Liver (tissue), 9 donors: ENCODE data around the gene CARD16. TPM values are rescaled to one million over a fixed set of nuclear protein-coding genes. Genes with fewer than 3 reads are reported as not detected.
A peak's percentile ranks its signal among the peaks of the same experiment; 100 is the strongest.
"Not testable (repeated sequence)": the region's sequence is repeated elsewhere in the genome, so short reads cannot be mapped to it uniquely, and the experiment has no call there.

Experiments used
- DNase-seq: peaks from one replicate; pipeline ENCODE4 v3.0.0-alpha.2; 2017; ENCODE audit warnings: low spot score
- H3K27ac ChIP-seq, 2 donors: one replicate each; pipeline ENCODE4 v1.7.0; 2013; ENCODE audit warnings: inconsistent platforms in 2 of 2, low read length in 2 of 2, control low read depth in 1 of 2, low read depth in 1 of 2, mild to moderate bottlenecking in 1 of 2
- H3K27me3 ChIP-seq, 4 donors: one replicate each; pipeline versions ENCODE4 v1.6.1 to v1.7.0; 2013; ENCODE audit warnings: low read length in 3 of 4, inconsistent platforms in 1 of 4, mild to moderate bottlenecking in 1 of 4, moderate library complexity in 1 of 4; ENCODE audit not compliant: control insufficient read depth in 4 of 4, insufficient read depth in 4 of 4
- H3K36me3 ChIP-seq, 4 donors: one replicate each; pipeline versions ENCODE4 v1.6.1 to v1.7.0; 2013; ENCODE audit warnings: low read length in 3 of 4, mild to moderate bottlenecking in 3 of 4, low read depth in 1 of 4, moderate library complexity in 1 of 4; ENCODE audit not compliant: control insufficient read depth in 4 of 4, insufficient read depth in 3 of 4
- H3K4me1 ChIP-seq, 4 donors: one replicate each; pipeline versions ENCODE4 v1.6.1 to v1.7.0; 2013; ENCODE audit warnings: low read length in 3 of 4, mild to moderate bottlenecking in 3 of 4, moderate library complexity in 1 of 4; ENCODE audit not compliant: control insufficient read depth in 4 of 4, insufficient read depth in 4 of 4
- H3K4me3 ChIP-seq, 3 donors: one replicate each; pipeline versions ENCODE4 v1.6.1 to v1.7.0; 2013; ENCODE audit warnings: low read length in 3 of 3, control low read depth in 1 of 3, low read depth in 1 of 3, mild to moderate bottlenecking in 1 of 3
- H3K9ac ChIP-seq, 2 donors: one replicate each; pipeline ENCODE4 v1.7.0; 2013; ENCODE audit warnings: low read length in 2 of 2, mild to moderate bottlenecking in 2 of 2, moderate library complexity in 2 of 2, control low read depth in 1 of 2, low read depth in 1 of 2
- H3K9me3 ChIP-seq, 4 donors: one replicate each; pipeline versions ENCODE4 v1.6.1 to v1.7.0; 2013; ENCODE audit warnings: low read length in 3 of 4; ENCODE audit not compliant: control insufficient read depth in 4 of 4
- ATF3 ChIP-seq: IDR thresholded peaks from 2 replicates; pipeline ENCODE4 v1.6.1; 2016; ENCODE audit warnings: antibody characterized with exemption
- CTCF ChIP-seq: fragments of 150-350 bp; IDR thresholded peaks from 2 replicates; pipeline ENCODE4 v1.5.1; 2017; ENCODE audit warnings: improper control_type of control experiment, low read depth, low read length; ENCODE audit not compliant: missing input control
- EGR1 ChIP-seq, 2 donors: IDR thresholded peaks; 2 replicates each; pipeline ENCODE4 v1.6.1; 2016 to 2018; ENCODE audit warnings: antibody characterized with exemption in 2 of 2, low read depth in 2 of 2
- FOXA1 ChIP-seq: IDR thresholded peaks from 2 replicates; pipeline ENCODE4 v1.6.1; 2016; ENCODE audit warnings: antibody characterized with exemption
- HNF4A ChIP-seq, 2 donors: conservative IDR thresholded peaks; 2 replicates each; pipeline ENCODE4 v1.6.1; 2016; ENCODE audit warnings: antibody characterized with exemption in 2 of 2, mild to moderate bottlenecking in 2 of 2
- NR2F2 ChIP-seq: IDR thresholded peaks from 2 replicates; pipeline ENCODE4 v1.6.1; 2016; ENCODE audit warnings: antibody characterized with exemption
- RAD21 ChIP-seq, 2 donors: IDR thresholded peaks; 2 replicates each; pipeline ENCODE4 v1.6.1; 2016; ENCODE audit warnings: antibody characterized with exemption in 2 of 2, mild to moderate bottlenecking in 2 of 2
- REST ChIP-seq: IDR thresholded peaks from 2 replicates; pipeline ENCODE4 v1.6.1; 2016; ENCODE audit warnings: antibody characterized with exemption, mild to moderate bottlenecking
- TAF1 ChIP-seq: conservative IDR thresholded peaks from 2 replicates; pipeline ENCODE4 v1.6.1; 2016; ENCODE audit warnings: antibody characterized with exemption, mild to moderate bottlenecking
- YY1 ChIP-seq: IDR thresholded peaks from 2 replicates; pipeline ENCODE4 v1.6.1; 2016; ENCODE audit warnings: antibody characterized with exemption, mild to moderate bottlenecking
- ZBTB33 ChIP-seq: IDR thresholded peaks from 2 replicates; pipeline ENCODE4 v1.6.1; 2016; ENCODE audit warnings: antibody characterized with exemption
- WGBS: extraction: QIAGEN DNeasy Blood & Tissue Kit; methylation state at CpG from one replicate; pipeline ENCODE4 v1.1.7; 2013; 5-methylcytosine and 5-hydroxymethylcytosine counted together
- polyA plus RNA-seq, 2 donors: library from polyadenylated mRNA; stranded (reverse) in 1 of 2; unstranded in 1 of 2; fragments of 200-250 nt in 1 of 2; fragments of >200 nt in 1 of 2; fragmentation: Nextera tagmentation in 1 of 2; extraction: Ambion mirVana in 1 of 2; gene quantifications; one replicate each; pipeline versions ENCODE4 v1.2.1 to v1.2.3, GENCODE V29; 2013 to 2015
- total RNA-seq, 2 donors: library from RNA; depleted of rRNA; stranded (reverse); fragments of >200 nt; gene quantifications; one replicate each; pipeline ENCODE4 v1.2.3, GENCODE V29; 2014
- donor health status: healthy.
- donor health status: healthy.
- donor health status: healthy.
- donor health status: healthy.
- donor health status: healthy.

The CARD16 gene
- 10 to 100 TPM in 1 of 2 donors, 1 to 10 TPM in 1; 5.1 to 10.0 TPM for total RNA-seq
- polyA plus RNA-seq: 1 to 10 TPM; 7.6 to 9.7 TPM

GRCh38 chr11:105044557-105045524 is at the start of gene CARD16:
Gene CARD16, minus strand, starts transcription at chr11:105045335. Its CDS starts 38 bp downstream, at chr11:105045297.
- not testable (repeated sequence) for H3K9me3 ChIP-seq, H3K36me3 ChIP-seq, DNase-seq, H3K4me1 ChIP-seq, H3K27me3 ChIP-seq
- TF ChIP-seq YY1 (peak; percentile 59), RAD21 (IDR thresholded peaks at IDR 0.05) (peak in 1 of 2 donors; percentile 22), REST (peak; percentile 56)
- peak within 1 kb of the TSS; percentile 62 to 83 for H3K9ac ChIP-seq
- WGBS: 49% methylated on average over 5 of the region's 5 CpGs
- peak within 1 kb of the TSS; percentile 36 to 45 for H3K27ac ChIP-seq
- peak within 1 kb of the TSS; percentile 45 to 54 (median 47) for H3K4me3 ChIP-seq

- TF ChIP-seq REST (no peak), RAD21 (IDR thresholded peaks at IDR 0.05) (no peak), EGR1 (IDR thresholded peaks at IDR 0.05; ENCODE audit: low read depth in 2 of 2) (no peak), ATF3 (no peak), YY1 (no peak), ZBTB33 (no peak), NR2F2 (no peak), CTCF (no peak), FOXA1 (no peak), TAF1 (no peak), HNF4A (conservative IDR thresholded peaks at IDR 0.05) (no peak)
- Histone ChIP-seq H3K27me3 (no peaks in the 10 kb centered on the region), H3K36me3 (no peaks in the 10 kb centered on the region), H3K4me1 (no peaks in the 10 kb centered on the region), H3K9me3 (no peaks in the 10 kb centered on the region), H3K4me3 (no peak overlapping the region), H3K9ac (no peak overlapping the region), H3K27ac (no peak overlapping the region)
- DNase-seq: no peak
- WGBS: 59% methylated on average over 9 of the region's 9 CpGs
Observed at GRCh38 chr11:105092256-105093239, 47.4 kb upstream of the CARD16 start.
